Tibial nerve (tissue), 4 donors: ENCODE data around the gene ATMIN. TPM values are rescaled to one million over a fixed set of nuclear protein-coding genes. Genes with fewer than 3 reads are reported as not detected.

ENCODE experiments used
- DNase-seq, 2 donors: peaks; one replicate each; pipeline ENCODE4 v3.0.0-alpha.2; 2019; ENCODE audit warnings: low spot score in 2 of 2
- H3K27ac ChIP-seq, 4 donors: fragments of 200-600 bp; sonication (generic) in 3 of 4; one replicate each; pipeline ENCODE4 v1.5.1; 2017 to 2019; ENCODE audit warnings: mild to moderate bottlenecking in 1 of 4
- H3K27me3 ChIP-seq, 2 donors: fragments of 200-600 bp; sonication (generic) in 1 of 2; one replicate each; pipeline versions ENCODE4 v1.5.1 to v1.6.0; 2017 to 2019
- H3K36me3 ChIP-seq, 3 donors: fragments of 200-600 bp; sonication (generic); one replicate each; pipeline ENCODE4 v1.5.1; 2018 to 2019
- H3K4me1 ChIP-seq, 4 donors: fragments of 200-600 bp; sonication (generic) in 3 of 4; one replicate each; pipeline ENCODE4 v1.5.1; 2017 to 2019
- H3K4me3 ChIP-seq, 4 donors: fragments of 200-600 bp; sonication (generic) in 3 of 4; one replicate each; pipeline ENCODE4 v1.5.1; 2017 to 2019; ENCODE audit warnings: mild to moderate bottlenecking in 1 of 4, moderate library complexity in 1 of 4
- H3K9me3 ChIP-seq, 4 donors: fragments of 200-600 bp; sonication (generic) in 3 of 4; one replicate each; pipeline ENCODE4 v1.5.1; 2017 to 2019
- CTCF ChIP-seq, 5 experiments: fragments of 200-600 bp in 3 of 5; fragments of 450-650 bp in 2 of 5; sonication (generic) in 3 of 5; IDR thresholded peaks; one replicate each; pipeline ENCODE4 v1.5.1; 2016 to 2019; ENCODE audit warnings: antibody characterized with exemption in 5 of 5, mild to moderate bottlenecking in 3 of 5, moderate library complexity in 2 of 5
- EP300 ChIP-seq, 2 donors: sonication (generic); formaldehyde crosslinking; IDR thresholded peaks; one replicate each; pipeline ENCODE4 v1.6.1; 2017; ENCODE audit warnings: antibody characterized with exemption in 2 of 2, mild to moderate bottlenecking in 1 of 2
- POLR2A ChIP-seq, 2 donors: fragments of 450-650 bp; IDR thresholded peaks; one replicate each; pipeline ENCODE4 v1.6.1; 2017; ENCODE audit warnings: antibody characterized with exemption in 2 of 2, mild to moderate bottlenecking in 2 of 2, moderate library complexity in 2 of 2
- WGBS, 2 donors: methylation state at CpG; one replicate each; pipeline ENCODE4 v1.1.5; 2018; 5-methylcytosine and 5-hydroxymethylcytosine counted together
- total RNA-seq, 4 donors: library from RNA; depleted of rRNA; stranded (reverse); fragments of >200 nt; gene quantifications; one replicate each; pipeline ENCODE4 v1.1.0, GENCODE V29; 2016

Gene ATMIN
- total RNA-seq, 4 donors from 2014 or later, result 16.2 to 31.2 (median 24.4) TPM

GRCh38 chr16:81069063-81069462 lies 33.4 kb downstream of the ATMIN start:
- Histone ChIP-seq H3K27me3 (no peaks in the 10 kb centered on the region), H3K36me3 (no peaks in the 10 kb centered on the region), H3K4me1 (no peaks in the 10 kb centered on the region), H3K9me3 (no peaks in the 10 kb centered on the region), H3K27ac (no peak overlapping the region), H3K4me3 (no peak overlapping the region)
- 95 to 98% methylated on average over 4 of the region's 4 CpGs for WGBS, 2 donors
- no peak for TF ChIP-seq CTCF (IDR thresholded peaks at IDR 0.05)
- no peak for TF ChIP-seq POLR2A (IDR thresholded peaks at IDR 0.05)
- no peak for TF ChIP-seq EP300 (IDR thresholded peaks at IDR 0.05)
- DNase-seq, result no peak

- WGBS, 2 donors, result 82 to 93% methylated on average over 7 to 8 of the region's 8 CpGs
- H3K9me3 ChIP-seq, result no peaks in the 10 kb centered on the region
- no peaks in the 10 kb centered on the region for H3K36me3 ChIP-seq
- peaks cover 0 to 1% (median 0%) of the 10 kb centered on the region in 4 donors for H3K4me1 ChIP-seq
- TF ChIP-seq EP300 (IDR thresholded peaks at IDR 0.05), result no peak
- no peak for TF ChIP-seq POLR2A (IDR thresholded peaks at IDR 0.05)
- no peak for TF ChIP-seq CTCF (IDR thresholded peaks at IDR 0.05)
- H3K27me3 ChIP-seq, result no peaks in the 10 kb centered on the region
- H3K27ac ChIP-seq, result no peak overlapping the region
- no peak for DNase-seq
- no peak overlapping the region for H3K4me3 ChIP-seq
Observed at GRCh38 chr16:81070979-81071378, 35.3 kb downstream of the ATMIN start.

GRCh38 chr16:81071805-81072204 lies 36.2 kb downstream of the ATMIN start:
- no peak overlapping the region for H3K4me3 ChIP-seq
- TF ChIP-seq CTCF (IDR thresholded peaks at IDR 0.05) (no peak), EP300 (IDR thresholded peaks at IDR 0.05) (no peak), POLR2A (IDR thresholded peaks at IDR 0.05) (no peak)
- H3K27me3 ChIP-seq, result no peaks in the 10 kb centered on the region
- H3K27ac ChIP-seq, result no peak overlapping the region
- WGBS, 2 donors, result 81 to 83% methylated on average over 4 of the region's 4 CpGs
- peaks cover 0 to 7% (median 0%) of the 10 kb centered on the region in 4 donors for H3K4me1 ChIP-seq
- no peaks in the 10 kb centered on the region for H3K36me3 ChIP-seq
- DNase-seq, result no peak
- no peaks in the 10 kb centered on the region for H3K9me3 ChIP-seq

- no peak for TF ChIP-seq EP300 (IDR thresholded peaks at IDR 0.05)
- 62 to 63% methylated on average over 5 of the region's 5 CpGs for WGBS, 2 donors
- H3K27me3 ChIP-seq, result no peaks in the 10 kb centered on the region
Observed at GRCh38 chr16:81073560-81074330, 38.1 kb downstream of the ATMIN start.

GRCh38 chr16:81076566-81077075 lies 41.0 kb downstream of the ATMIN start:
- WGBS, 2 donors, result 0 to 1% methylated on average over 26 to 27 of the region's 27 CpGs

More at GRCh38 chr16:81073560-81074330, 38.1 kb downstream of the ATMIN start:
- DNase-seq, result no peak
- H3K9me3 ChIP-seq, result no peaks in the 10 kb centered on the region
- peaks cover 0 to 11% (median 1%) of the 10 kb centered on the region in 4 donors for H3K4me1 ChIP-seq
- H3K36me3 ChIP-seq, result no peaks in the 10 kb centered on the region
- H3K27ac ChIP-seq, result no peak overlapping the region
- no peak overlapping the region for H3K4me3 ChIP-seq

More at GRCh38 chr16:81076566-81077075, 41.0 kb downstream of the ATMIN start:
- H3K4me1 ChIP-seq, result peaks cover 0 to 11% (median 1%) of the 10 kb centered on the region in 4 donors
- peak; percentile 85 to 96 for DNase-seq
- peak overlapping the region; percentile 43 to 94 (median 57) for H3K4me3 ChIP-seq
- no peak for TF ChIP-seq POLR2A (IDR thresholded peaks at IDR 0.05)
- TF ChIP-seq CTCF (IDR thresholded peaks at IDR 0.05), result no peak
- peak in 1 of 2 donors; percentile 72 for TF ChIP-seq EP300 (IDR thresholded peaks at IDR 0.05)
- no peaks in the 10 kb centered on the region for H3K9me3 ChIP-seq
- no peaks in the 10 kb centered on the region for H3K27me3 ChIP-seq
- H3K27ac ChIP-seq, result peak overlapping the region; percentile 79 to 98 (median 92)
- peaks cover 0 to 10% (median 0%) of the 10 kb centered on the region in 3 donors for H3K36me3 ChIP-seq
